ENCODE data around the gene HGF. TPM values are rescaled to one million over a fixed set of nuclear protein-coding genes. Genes with fewer than 3 reads are reported as not detected.
A peak's percentile ranks its signal among the peaks of the same experiment; 100 is the strongest.

The HGF gene
- total RNA-seq, 1 experiment from 2014 or later, result 0.72 TPM

DNA sequence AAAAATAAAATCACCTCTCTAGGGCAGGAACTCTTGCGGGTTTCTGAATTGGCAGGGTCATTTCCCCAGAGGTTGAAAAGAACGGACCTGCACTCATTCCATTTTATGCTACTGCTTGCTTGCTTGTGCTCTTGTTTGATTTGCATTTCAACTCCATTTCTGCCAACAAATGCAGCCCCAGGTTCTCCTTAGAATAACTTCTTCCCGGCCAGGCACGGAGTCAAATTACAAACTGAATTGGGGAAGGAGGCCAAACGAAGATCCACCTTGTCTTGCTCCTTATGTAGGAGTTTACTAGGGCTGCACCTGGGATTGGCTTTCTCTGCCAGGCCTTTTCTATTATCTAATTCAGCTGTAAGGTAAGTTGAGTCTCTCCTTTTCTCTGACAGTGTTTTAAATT lies 79.6 kb downstream of the HGF start:
- H3K4me1 Mint-ChIP-seq, result peaks cover 58% of the 10 kb centered on the region
- peak overlapping the region; percentile 95 for H3K27ac Mint-ChIP-seq
- no peaks in the 10 kb centered on the region for H3K9me3 Mint-ChIP-seq
- TF ChIP-seq TCF7 (CRISPR knock-in tag; IDR thresholded peaks at IDR 0.05; ENCODE audit: low read depth) (no peak), ZNF263 (CRISPR knock-in tag; IDR thresholded peaks at IDR 0.05; ENCODE audit: low read depth) (no peak), RORB (CRISPR knock-in tag; IDR thresholded peaks at IDR 0.05) (no peak), GRHL2 (CRISPR knock-in tag; IDR thresholded peaks at IDR 0.05; ENCODE audit: insufficient replicate concordance, severe bottlenecking) (no peak), CREB1 (CRISPR knock-in tag; IDR thresholded peaks at IDR 0.05) (no peak), NR1H2 (CRISPR knock-in tag; IDR thresholded peaks at IDR 0.05) (no peak)
- TF ChIP-seq, protein P1, sequence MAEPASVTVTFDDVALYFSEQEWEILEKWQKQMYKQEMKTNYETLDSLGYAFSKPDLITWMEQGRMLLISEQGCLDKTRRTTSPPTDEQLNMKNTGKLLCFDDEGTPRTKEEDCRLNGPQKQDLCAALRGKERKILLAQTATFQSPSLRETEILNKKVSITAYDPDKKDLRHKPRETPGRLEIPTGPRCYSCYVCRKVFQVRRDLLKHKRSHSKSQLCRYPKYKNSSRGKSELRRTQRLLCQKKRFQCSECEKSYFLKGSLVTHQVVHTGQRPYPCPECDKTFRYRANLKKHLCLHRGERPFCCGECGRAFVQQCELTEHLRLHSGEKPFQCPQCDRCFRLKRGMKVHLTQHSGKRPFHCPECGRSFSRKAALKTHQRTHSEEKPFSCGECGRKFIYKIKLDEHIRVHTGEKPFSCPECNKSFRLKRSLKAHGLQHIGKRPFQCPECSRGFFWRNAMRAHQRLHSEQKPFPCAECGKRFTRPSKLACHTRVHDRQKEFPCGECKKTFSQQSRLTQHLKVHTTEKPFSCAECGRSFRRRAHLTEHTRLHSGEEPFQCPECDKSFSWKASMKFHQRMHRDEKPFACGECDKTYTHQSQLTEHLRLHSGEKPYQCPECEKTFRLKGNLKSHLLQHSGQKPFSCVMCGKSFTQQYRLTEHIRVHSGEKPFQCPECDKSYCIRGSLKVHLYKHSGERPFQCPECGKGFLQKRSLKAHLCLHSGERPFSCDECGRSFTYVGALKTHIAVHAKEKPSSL (CRISPR knock-in tag; conservative IDR thresholded peaks at IDR 0.05), result no peak
- TF ChIP-seq, protein P2, sequence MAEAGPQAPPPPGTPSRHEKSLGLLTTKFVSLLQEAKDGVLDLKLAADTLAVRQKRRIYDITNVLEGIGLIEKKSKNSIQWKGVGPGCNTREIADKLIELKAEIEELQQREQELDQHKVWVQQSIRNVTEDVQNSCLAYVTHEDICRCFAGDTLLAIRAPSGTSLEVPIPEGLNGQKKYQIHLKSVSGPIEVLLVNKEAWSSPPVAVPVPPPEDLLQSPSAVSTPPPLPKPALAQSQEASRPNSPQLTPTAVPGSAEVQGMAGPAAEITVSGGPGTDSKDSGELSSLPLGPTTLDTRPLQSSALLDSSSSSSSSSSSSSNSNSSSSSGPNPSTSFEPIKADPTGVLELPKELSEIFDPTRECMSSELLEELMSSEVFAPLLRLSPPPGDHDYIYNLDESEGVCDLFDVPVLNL (CRISPR knock-in tag; IDR thresholded peaks at IDR 0.05; ENCODE audit: borderline replicate concordance, low read depth), result no peak
- H3K4me3 Mint-ChIP-seq, result peak overlapping the region; percentile 32; the same call in 1 of the 2 replicates
- no peaks in the 10 kb centered on the region for H3K36me3 Mint-ChIP-seq
- CTCF ChIA-PET, result no interaction called here
- POLR2A ChIA-PET, result interaction anchor here (0.6 kb wide), 1 partner anchor 25 kb away, joined by 4 read pairs; no protein-coding TSS in a partner anchor
- no peaks in the 10 kb centered on the region for H3K27me3 Mint-ChIP-seq (ENCODE audit: low read depth)
- DNase-seq (ENCODE audit: low spot score) (peak; percentile 21), ATAC-seq (peak; percentile 92)

GRCh38 chr7:81688622-81689411 lies 81.0 kb downstream of the HGF start:
- no peak for ATAC-seq

More at GRCh38 chr7:81688622-81689411, 81.0 kb downstream of the HGF start:
- ChIA-PET POLR2A (no interaction called here), CTCF (no interaction called here)
- no peaks in the 10 kb centered on the region for H3K27me3 Mint-ChIP-seq (ENCODE audit: low read depth)
- no peak for DNase-seq (ENCODE audit: low spot score)
- H3K4me1 Mint-ChIP-seq, result peaks cover 56% of the 10 kb centered on the region
- no peaks in the 10 kb centered on the region for H3K36me3 Mint-ChIP-seq
- no peak overlapping the region for H3K27ac Mint-ChIP-seq
- H3K4me3 Mint-ChIP-seq, result no peak overlapping the region
- no peak for TF ChIP-seq NFYB (CRISPR knock-in tag; conservative IDR thresholded peaks at IDR 0.05; ENCODE audit: low read depth)
- TF ChIP-seq ERG (CRISPR knock-in tag; IDR thresholded peaks at IDR 0.05), result no peak
- TF ChIP-seq ZNF281 (CRISPR knock-in tag; IDR thresholded peaks at IDR 0.05), result no peak
- TF ChIP-seq, protein P3, sequence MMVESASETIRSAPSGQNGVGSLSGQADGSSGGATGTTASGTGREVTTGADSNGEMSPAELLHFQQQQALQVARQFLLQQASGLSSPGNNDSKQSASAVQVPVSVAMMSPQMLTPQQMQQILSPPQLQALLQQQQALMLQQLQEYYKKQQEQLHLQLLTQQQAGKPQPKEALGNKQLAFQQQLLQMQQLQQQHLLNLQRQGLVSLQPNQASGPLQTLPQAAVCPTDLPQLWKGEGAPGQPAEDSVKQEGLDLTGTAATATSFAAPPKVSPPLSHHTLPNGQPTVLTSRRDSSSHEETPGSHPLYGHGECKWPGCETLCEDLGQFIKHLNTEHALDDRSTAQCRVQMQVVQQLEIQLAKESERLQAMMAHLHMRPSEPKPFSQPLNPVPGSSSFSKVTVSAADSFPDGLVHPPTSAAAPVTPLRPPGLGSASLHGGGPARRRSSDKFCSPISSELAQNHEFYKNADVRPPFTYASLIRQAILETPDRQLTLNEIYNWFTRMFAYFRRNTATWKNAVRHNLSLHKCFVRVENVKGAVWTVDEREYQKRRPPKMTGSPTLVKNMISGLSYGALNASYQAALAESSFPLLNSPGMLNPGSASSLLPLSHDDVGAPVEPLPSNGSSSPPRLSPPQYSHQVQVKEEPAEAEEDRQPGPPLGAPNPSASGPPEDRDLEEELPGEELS (CRISPR knock-in tag; IDR thresholded peaks at IDR 0.05), result no peak
- TF ChIP-seq SMAD3 (CRISPR knock-in tag; IDR thresholded peaks at IDR 0.05; ENCODE audit: borderline replicate concordance), result no peak
- no peak for TF ChIP-seq FOXK1 (CRISPR knock-in tag; IDR thresholded peaks at IDR 0.05)
- TF ChIP-seq GRHL2 (CRISPR knock-in tag; IDR thresholded peaks at IDR 0.05; ENCODE audit: insufficient replicate concordance, severe bottlenecking), result no peak
- no peak for TF ChIP-seq USF1 (CRISPR knock-in tag; IDR thresholded peaks at IDR 0.05)
- TF ChIP-seq, protein P4, sequence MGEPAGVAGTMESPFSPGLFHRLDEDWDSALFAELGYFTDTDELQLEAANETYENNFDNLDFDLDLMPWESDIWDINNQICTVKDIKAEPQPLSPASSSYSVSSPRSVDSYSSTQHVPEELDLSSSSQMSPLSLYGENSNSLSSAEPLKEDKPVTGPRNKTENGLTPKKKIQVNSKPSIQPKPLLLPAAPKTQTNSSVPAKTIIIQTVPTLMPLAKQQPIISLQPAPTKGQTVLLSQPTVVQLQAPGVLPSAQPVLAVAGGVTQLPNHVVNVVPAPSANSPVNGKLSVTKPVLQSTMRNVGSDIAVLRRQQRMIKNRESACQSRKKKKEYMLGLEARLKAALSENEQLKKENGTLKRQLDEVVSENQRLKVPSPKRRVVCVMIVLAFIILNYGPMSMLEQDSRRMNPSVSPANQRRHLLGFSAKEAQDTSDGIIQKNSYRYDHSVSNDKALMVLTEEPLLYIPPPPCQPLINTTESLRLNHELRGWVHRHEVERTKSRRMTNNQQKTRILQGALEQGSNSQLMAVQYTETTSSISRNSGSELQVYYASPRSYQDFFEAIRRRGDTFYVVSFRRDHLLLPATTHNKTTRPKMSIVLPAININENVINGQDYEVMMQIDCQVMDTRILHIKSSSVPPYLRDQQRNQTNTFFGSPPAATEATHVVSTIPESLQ (CRISPR knock-in tag; IDR thresholded peaks at IDR 0.05), result no peak
- no peaks in the 10 kb centered on the region for H3K9me3 Mint-ChIP-seq
